Left hindlimb (tissue), 1 donor: ENCODE measurements around the gene RHOG.
A peak's percentile ranks its signal among the peaks of the same experiment; 100 is the strongest.
"Not testable (repeated sequence)": the region's sequence is repeated elsewhere in the genome, so short reads cannot be mapped to it uniquely, and the experiment has no call there.

Source experiments
- DNase-seq: peaks from one replicate; pipeline ENCODE4 v3.0.0-alpha.2; 2018

Gene RHOG

DNA sequence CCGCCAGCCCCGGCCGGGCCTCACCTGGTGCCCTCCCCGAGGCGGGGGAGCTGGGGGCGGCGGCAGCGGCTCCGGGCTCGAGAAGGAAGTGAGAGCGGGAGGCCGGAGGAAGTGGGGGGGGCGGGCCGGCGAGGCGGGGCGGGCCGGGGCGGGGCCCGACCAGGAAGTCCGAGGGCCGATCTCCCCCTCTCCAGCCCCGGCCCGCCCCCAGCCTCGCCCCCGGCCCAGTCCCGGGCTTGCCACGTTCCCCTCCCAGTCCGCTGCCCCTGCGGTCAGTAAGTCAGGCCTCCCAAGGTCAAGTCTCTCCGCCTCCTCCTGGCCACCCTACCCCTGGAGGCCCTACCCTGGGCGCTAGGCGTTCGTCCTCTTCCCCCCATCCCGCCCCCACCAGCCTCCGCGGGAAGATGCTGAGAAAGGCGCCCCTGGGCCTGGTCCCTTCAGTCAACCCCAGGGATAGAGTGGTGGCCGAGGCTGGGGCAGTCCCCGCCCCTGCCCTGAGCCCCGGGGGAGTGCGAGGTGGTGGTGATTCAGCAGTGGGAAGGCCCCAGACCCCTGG is at the start of gene RHOG:
RHOG (minus strand) TSS at position 90 of the 556 bp plus-strand sequence. CDS start 12,821 bp downstream, outside the sequence.
- DNase-seq, result peak; percentile 92

DNA sequence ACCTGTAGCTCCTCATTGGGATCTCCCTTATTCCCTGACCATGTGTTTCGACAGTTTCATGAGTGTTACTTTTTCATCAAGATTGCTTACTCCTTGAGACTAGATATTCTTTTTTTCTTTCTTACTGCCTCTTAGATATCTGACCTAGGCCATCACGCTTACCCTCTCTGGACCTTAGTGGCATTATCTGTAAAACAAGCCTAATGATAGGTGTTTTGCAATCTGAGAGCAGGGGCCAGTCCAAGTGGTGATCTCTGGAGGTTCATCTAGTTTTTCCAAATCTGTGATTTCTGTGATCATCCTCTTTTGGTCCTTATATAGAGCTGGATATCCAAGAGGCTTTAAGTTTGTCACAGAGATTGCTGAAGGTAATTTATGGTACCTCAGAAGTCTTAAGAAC is 49.3 kb upstream of the RHOG start:
- no peak for DNase-seq

DNA sequence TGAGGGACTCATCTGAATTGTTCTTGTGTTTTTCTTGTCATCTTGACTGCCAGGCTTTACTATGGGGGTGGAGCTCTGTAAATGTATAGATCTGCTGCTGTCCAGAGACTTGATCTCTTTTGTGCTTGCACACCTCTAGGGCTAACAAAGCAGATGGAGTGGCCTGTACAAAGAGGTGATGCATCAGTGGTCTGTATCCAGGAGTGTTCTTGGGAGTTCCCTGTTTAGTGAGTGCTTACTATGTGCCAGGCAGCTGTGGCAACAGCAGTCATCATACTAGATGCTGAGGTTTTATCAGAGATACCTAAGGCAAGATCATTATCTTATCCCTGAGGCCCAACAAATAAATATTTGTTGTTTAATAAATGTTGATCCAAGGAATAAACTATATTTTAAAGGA is 48.1 kb upstream of the RHOG start:
- DNase-seq, result no peak

DNA sequence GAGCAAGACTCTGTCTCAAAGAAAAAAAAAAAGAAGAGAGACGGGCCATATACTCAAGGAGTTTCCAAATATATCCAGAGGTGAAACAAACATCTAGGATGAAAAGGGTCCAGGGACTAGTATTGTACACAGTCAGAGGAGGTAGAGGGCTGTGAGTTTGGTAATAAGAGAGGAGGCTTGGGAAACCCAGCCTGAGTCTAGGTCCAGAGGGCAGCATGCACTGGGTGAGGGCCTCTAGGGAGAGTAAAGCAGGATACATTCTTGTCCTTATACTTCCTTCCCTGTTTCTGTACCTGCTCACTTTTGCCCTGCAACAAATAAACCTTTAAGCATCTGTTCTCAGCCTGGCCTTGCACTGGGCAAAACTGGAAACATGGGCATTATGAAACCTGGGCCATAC is 46.2 kb upstream of the RHOG start:
- DNase-seq, result no peak

DNA sequence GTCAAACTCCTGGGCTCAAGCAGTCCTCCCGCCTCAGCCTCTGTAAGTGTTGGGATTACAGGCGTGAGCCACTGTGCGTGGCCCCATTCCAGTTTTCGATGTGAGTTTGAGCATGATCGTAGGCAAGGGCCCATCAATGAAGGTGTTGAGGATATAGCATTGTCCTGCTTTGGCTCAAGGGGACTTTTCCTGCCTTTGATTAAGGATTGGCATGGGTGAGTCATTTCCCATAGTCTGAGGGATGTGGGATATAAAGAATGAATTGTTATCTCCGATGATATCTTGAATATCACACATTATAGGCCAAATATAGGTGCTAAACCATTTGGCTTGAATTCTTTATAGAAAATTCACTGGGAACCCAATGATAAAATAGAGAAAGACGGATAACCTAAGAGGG is 45.1 kb upstream of the RHOG start:
- no peak for DNase-seq

DNA sequence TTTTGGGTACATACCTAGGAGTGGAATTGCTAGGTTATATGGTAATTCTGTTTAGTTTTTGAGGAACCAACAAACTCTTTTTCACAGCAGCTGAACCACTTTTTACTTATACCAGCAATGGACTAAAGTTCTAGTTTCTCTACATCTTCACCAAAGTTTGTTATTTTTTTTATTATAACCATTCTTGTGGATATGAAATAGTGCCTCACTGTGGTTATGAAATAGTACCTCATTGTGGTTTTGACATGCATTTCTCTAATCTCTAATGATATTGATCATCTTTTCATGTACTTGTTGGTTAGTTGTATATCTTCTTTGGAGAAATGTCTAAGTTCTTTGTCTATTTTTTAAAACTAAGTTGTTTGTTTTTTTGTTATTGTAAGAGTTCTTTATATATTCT is 41.9 kb upstream of the RHOG start:
- DNase-seq, result no peak

DNA sequence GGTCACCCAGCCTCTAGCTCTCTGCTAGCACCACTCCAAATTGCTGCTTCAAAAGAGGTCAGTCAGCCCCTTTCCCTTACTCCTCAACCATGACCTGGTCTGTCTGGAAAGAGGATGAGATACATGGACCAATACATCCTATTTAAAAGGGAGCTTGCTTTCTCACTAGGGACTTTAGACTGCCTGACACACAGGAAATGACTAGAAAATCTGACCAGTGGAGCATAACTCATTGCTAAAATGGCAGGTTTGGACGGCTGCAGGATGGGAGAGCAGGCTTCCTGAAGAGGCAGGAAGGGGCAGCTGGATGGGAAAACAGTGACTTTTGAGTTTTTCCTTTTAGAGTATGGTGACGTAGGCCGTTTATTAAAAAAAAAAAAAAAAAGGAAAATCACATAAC is 40.0 kb upstream of the RHOG start:
- no peak for DNase-seq

DNA sequence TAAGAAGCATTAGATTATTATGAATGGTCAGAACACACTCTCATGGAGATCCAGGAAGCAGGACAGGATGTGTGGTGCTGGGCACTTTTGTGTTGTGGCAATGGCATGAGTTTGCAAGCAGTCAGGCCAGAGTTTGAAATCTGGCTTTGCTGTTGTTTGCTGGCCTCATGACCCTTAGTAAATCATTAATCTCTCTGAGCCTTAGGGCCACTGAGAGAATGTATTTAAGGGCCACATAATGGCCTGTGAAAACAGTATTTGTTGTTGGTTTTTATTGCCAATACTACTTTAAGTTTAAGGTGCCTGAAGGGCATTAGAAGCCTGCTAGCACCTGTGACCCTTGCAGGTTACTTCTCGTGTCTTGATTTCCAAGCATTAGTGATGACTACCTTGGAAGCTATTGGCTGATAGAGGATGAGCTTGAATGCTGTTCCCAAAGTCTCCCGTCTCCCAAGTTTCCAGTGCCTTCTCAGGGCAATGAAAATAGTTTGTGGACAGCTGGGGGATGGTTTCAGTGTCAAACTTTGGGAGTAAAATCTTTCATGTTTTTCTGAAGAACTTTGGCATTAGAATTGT is 39.3 kb upstream of the RHOG start:
- DNase-seq, result no peak

DNA sequence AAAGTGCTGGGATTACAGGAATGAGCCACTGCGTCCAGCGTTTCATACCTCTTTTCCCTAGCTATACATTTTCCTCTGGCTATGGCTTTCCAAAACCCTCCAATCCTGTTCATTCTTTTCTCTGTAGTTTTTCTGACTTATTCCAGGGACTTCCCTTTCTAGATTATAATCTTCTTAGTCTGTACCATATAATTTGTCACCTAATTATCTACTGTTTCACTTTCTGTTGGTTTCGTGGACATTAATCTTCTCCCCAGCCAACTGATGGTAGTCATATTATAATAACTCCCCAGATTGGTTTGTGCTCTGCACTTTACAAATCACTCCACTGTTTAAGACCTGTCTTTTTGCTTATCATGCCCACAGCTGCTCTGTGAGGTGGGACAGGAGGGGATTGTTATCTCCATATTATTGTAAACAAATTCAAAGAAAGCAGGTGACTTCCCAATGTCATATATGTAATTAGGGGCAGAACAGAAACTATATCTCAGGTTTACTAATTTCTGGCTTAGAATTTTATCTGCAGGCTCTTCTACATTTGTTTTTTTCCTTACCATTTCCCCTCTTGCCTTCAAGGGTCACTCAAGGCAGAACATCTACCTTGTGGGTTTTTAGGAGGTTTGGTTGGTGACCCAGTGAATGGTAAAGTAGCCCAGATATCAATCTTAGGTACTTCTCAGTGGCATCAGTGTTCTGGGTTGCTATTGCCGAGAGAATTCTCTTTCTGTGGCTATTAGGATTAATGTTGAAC is 38.6 kb upstream of the RHOG start:
- no peak for DNase-seq

DNA sequence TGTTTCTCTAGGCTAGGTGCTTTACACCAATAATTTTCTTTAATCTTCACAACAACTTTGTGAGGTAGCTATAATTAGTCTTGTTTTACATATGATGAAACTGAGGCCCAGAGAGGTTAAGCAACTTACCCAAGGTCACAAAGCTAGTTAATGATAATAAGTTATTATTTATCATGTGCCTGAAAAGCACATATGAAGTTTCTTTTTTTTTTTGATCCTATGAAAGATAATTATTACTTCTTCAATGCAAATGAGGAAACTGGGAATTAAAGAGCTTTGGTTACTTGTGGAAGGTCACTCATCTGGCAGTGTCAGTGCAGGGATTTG is 37.5 kb upstream of the RHOG start:
- DNase-seq, result no peak

DNA sequence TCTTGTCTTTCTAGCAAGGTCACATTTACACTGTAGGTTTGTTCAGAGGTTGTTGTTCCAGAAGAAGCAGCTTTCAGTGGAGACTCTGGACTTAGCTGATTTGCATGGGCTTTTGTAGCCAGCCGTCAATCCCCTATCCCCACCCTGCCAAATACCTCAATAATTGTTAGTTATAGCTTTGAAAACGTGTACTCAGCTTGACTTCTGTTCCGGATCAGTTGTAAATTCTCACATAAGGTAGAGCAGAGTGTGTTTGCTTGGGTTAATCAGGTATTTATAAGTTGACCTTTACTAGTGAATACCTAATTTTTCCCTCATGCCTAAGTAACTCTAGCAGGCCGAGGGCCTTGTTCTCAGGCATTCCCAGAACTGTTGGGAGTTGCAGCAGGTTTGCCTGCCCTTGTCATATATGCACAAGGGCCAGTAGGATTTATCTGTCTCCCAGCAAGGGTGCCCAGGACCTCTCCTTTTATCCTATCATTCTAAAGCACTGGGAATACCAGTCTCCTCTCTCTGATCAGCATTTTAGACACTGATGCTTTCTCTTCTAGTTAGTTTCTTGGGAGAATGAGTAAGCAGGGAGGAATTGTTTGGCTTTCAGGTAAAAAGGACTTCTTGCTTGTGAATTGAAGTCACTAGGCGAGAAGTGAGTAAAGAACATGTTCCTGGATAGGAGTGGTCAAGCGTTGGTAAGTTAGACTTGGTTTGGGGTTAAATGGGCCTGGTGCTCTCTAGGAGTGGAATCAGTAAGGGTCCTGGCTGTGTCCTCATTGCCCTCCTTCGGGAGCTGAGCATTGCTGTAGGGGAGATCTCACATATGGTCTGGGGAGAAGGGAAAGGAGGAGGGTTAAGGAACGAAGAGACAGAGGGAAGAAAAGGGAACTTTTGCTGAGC is 36.9 kb upstream of the RHOG start:
- no peak for DNase-seq

DNA sequence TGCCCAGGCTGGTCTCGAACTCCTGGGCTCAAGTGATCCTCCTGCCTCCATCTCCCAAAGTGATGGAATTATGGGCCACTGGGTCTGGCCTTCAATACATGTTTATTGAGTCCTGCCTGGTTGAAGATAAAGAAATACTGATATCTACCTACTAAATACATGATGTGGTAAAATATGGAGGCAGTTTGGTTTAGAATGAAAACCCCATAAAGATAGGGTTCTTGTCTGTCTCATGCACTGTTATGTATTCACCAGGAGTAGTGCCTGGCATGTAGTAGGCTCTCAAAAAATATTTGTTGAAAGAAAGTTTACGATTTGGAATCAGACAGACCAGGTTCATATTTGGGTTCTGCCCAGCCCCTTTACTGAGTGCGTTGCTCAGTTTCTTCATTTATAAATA is 35.9 kb upstream of the RHOG start:
- DNase-seq, result no peak

DNA sequence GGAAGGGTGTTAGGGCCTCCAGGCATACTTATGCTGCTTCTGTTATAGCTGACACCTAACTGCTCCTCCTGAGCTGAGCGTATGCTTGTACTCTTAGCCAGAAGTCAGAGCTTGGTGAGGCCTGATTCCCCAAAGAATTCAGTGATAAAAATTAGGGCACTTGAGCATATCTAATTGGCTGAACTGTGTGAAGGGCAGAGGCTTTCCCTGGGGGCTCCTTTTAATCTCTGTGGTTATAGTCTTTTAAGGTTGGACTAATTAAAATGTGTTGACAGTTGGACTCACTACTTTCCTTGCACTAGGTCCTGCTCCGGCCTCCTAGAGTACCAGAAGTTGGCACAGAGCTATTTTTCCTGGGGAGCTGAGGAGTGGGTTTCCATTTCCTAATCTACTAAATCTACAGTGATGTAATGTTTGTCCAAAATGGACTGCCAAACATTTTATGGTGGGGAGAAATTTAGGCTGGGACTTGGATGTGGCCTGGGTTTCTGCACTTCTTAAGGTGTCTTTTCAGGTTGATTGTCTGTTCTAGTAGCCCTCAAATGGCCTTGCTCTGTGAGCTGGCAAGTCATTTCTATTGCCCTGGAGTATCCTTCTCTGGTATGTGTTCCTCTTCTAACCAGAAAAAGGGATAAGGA is 33.1 kb upstream of the RHOG start:
- no peak for DNase-seq

DNA sequence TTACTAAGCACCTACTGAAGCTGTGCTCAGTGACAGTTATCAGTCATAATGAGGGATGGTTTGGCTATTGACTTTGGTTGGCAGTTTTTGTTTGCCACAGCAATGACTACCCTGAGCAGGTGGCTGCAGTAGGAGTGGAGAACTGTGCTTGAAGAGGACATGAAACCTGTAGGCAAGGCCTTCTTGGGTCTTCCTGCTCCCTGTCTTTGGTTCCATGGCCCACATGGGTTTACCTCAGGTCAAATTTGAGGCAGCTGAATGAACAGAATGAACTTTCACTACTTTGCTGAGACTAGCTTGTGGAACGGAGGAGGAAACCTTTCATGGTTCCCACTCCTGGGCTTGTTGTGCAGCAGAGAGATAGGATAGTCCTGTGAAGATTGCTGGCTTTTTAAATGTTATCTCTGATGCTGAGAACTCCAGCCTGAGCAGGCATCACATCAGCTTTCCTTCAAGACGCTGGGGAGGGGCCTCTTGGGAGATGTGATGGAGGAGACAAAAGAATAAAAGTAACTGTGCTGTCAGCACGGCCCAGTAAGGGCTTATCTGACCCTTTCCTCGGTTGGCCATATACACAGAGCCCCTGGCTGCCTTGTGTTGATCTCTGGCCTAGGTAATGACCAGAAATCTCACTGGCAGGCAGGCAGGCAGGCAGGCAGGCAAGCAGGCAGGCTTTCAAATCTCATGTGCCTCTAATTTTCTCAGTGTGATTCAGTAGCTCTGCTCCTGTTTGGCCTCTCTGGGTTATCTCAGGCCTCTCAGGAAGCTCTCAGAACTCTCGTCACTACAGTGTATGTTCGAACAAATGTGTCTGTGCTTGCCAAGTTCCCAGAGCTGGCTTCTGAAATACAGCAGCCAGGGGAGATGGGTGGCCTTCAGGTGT is 26.7 kb upstream of the RHOG start:
- DNase-seq, result no peak

DNA sequence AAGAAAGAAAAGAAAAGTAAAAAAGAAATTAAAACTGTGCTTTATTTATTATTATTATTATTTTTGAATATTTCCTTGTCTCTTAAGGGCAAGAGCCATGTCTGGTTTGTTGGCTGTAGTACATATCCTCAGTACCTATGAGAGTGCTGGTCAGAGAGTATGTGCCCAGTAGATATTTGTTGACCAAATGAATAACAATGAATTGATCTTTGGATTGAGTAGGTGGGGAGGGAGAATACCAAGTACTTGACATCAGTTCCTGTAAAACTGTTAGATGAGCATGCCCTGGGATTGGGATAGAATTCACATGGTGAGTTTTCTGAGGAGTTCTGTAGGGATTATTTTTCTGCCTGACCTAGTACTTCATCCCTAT is 26.1 kb upstream of the RHOG start:
- no peak for DNase-seq

DNA sequence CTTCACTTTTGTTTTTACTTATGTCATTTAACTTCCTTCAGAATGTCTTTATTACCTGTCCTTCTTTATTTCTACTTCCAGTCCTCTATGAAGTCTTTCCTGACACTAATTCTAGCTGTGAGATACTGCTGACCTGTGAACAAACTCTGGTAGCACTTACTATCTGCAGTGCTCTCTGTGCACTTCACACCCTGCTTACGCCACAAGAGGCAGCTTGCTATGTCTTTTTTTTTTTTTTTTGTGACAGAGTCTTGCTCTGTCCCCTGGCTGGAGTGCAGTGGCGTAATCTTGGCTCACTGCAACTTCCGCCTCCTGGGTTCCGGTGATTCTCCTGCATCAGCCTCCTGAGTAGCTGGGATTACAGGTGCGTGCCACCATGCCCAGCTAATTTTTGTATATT is 25.4 kb upstream of the RHOG start:
- no peak for DNase-seq

DNA sequence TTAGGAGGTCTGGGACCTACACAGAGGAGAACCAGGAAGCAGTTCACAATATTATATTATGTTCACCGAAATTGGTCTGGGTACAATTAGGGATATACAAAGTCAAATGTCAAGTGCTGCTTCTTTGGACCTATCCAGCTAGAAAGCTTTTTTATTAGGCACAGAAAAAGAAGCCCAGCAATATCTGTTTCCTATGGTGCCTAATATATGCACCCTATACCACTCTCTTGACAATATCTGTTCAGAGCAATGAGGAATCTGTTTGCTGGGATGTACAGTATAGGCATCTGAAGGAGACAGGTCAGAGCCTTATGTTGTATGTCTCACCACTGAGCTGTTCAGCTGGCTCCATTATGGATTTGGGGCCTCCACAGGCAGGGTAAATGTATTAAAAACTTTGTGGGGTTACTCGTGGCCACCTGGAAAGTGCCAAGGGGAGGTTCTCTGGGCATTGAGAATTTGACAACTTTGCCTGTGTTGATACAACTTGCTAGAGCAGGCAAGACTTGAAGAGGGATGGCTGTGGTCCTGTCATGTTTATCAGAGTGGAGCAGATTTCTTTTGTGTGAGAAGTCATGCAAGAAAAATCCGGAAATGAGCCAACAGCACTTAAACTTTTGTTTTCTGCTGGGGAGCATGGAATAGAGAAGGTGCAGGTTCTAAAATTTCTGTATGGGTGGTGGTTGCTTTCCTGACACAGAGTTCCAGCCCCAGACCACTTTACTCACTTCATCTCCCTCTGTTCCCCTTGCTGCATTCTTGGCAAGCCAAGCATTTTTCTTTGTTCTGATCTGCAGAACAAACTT is 24.8 kb upstream of the RHOG start:
- DNase-seq, result no peak

DNA sequence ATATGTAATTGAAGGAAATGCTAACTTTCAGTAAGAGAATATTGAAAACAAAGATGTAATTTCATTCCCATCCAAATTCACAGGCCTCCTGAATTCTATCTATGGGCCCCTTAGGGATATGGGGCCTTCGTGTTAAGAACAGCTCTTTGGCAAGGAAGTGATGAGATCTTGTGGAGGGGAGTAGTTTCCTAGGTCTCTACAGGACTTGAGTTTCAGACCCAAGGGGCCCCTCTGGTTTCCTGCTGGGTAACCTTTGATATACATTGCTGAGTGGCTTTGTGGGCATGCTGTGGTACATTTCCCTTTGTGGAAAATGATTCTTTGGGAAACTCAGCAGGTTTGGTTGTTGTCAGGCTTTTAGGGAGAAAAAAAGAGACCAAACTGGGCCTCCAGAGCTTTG is 20.9 kb upstream of the RHOG start:
- DNase-seq, result no peak

DNA sequence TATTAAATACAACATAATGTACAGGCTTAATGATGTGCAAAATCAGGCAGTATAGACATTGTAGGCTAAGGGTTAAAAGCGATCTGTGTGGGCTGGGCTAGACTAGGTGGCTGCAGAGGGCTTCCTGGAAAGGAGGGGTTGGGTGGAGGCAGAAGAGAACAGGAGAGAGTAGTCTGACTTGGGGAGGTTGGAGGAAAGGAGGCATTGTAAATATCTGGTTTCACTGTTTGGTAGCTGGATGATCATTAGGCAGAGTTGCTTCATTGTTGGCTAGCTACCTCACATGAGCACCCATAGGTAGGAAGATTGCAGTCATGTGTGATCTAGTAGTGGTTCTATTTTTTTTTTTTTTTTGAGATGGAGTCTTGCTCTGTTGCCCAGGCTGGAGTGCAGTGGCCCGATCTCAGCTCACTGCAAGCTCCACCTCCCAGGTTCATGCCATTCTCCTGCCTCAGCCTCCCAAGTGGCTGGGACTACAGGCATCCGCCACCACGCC is 20.2 kb upstream of the RHOG start:
- not testable (repeated sequence) for DNase-seq

DNA sequence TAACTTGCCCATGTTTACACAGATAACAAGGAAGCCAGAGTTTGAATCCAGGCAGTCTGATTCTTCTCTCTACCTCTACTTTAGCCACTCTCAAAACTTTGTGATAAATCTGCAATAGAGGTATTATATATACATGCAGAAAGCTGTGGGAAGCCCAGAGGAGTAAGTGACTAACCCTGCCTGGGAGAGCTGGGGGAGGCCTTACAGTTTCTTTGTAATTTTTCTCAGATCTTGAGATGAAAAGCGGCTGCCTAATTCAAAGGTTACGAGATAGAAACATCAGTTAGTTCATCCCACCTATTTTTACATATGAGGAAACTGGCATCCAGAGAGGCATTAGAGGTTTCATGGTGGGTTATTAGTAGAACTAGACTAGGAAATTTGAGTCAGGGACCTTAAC is 19.6 kb upstream of the RHOG start:
- no peak for DNase-seq

DNA sequence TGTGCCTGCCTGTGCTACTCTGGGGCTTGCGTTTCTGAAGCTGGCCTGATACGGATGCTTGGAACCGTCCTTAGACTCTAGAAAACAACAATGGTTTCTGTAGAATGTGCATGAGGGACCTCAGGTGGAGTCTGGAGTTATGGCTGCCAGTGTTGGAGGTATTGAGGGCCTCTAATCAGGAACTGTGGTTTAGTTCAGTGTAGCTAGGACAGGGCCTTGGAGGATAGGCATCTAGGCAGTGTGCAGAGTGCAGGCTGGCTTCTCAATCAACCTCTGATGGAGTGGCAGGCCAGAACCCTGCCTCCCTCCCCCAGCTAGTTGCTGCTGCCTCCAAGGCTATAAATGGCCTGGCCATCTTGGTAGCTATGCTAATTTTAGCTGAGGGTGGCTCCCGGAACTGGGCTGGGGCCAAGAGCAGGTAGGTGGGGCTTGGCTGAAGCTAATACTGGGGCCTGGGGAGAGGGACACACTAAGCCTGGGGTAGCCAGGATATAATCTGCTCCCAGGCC is 18.7 kb upstream of the RHOG start:
- peak; percentile 47 for DNase-seq
